Activated CD8-positive, alpha-beta memory T cell treated with anti-CD3 and anti-CD28 coated beads for 36 hours (primary cell): ENCODE results near the gene TH. TPM values are rescaled to one million over a fixed set of nuclear protein-coding genes. Genes with fewer than 3 reads are reported as not detected.
"Not testable (repeated sequence)": the region's sequence is repeated elsewhere in the genome, so short reads cannot be mapped to it uniquely, and the experiment has no call there.

Source experiments
- CTCF ChIA-PET: fragments of 350-600 bp; sonication (Branson Sonifier 250); formaldehyde crosslinking; loops from one replicate; lab custom pipeline; 2021; ENCODE audit warnings: antibody characterized with exemption; lab: Charles Lee
- POLR2A ChIA-PET: fragments of 350-600 bp; sonication (Branson Sonifier 250); formaldehyde crosslinking; loops from one replicate; lab custom pipeline; 2021; ENCODE audit warnings: antibody characterized with exemption; lab: Charles Lee
- total RNA-seq, 2 experiments: library from RNA; stranded (reverse); gene quantifications; one replicate each; pipeline ENCODE4 v1.2.3, GENCODE V29; 2021

The TH gene
- total RNA-seq, 2 experiments from 2014 or later: not detected

DNA sequence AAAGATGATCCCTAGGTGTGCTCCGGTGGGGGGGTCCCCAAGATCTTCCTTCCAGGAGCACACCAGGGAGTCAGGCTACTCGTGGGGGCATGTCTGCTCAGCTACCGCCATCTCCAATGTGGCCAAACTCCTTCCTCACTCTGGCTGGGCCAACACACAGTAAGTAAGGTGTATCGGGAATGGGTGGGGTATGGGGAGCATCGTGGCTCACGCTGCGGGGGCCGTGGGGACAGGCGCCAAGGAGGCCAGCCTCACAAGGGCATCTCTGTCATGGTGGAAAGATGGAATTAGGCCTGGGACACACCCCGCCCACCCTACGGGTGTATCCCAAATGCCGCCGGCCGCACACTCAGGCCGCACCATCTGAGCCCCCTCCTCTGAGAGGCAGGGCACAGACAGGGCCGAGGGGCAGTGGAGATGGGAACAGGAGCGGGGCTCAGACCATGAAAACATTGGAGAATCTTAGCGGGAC, 40.7 kb downstream of the TH start:
- CTCF ChIA-PET: interaction anchor here (0.6 kb wide), 1 partner anchor 190 kb away, joined by 3 read pairs; no protein-coding TSS in a partner anchor
- POLR2A ChIA-PET: no interaction called here

DNA sequence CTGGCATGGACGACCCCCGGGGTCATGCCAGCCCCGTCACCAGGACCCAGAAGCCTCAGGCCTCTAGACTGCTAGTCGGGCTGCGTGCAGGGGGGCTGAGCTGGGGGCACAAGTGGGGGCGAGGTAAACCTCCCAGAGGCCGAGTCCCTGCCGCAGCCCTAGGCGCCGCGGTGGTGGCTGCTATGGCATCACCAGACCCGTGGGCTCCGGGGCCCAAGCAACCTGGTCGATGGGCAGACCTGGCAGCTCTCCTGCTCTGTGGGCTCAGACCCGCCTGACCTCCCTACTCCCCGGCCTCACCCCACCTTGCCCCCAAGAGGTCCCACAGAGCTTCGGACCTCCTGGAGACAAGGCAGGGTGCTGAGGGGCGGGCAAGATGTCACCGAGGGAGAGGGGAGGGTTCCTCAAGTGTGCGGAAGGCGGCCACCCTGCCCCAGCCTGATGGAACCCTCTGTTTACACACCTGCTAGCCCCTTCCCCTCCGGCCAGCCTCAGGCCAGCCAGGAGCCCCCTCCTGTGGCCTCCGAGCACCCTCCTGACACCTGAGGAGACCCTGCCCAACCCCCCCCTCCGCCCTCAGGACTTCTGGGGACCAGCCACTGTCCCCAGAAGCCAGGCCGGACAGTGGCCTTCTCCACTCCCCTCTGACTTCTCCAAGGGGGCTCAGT, 41.8 kb downstream of the TH start:
- ChIA-PET CTCF (interaction anchor here (0.6 kb wide), 1 partner anchor 436 kb away, joined by 4 read pairs; no protein-coding TSS in a partner anchor), POLR2A (no interaction called here)

- CTCF ChIA-PET: no interaction called here
These were observed 42.3 kb downstream of the TH start for GRCh38 chr11:2129308-2129698.

GRCh38 chr11:2128511-2129307, 42.9 kb downstream of the TH start:
- POLR2A ChIA-PET: no interaction called here
- CTCF ChIA-PET: no interaction called here

More at GRCh38 chr11:2129308-2129698, 42.3 kb downstream of the TH start:
- POLR2A ChIA-PET: no interaction called here

- ChIA-PET POLR2A (no interaction called here), CTCF (no interaction called here)
These were observed 43.5 kb downstream of the TH start for GRCh38 chr11:2128130-2128510.

DNA sequence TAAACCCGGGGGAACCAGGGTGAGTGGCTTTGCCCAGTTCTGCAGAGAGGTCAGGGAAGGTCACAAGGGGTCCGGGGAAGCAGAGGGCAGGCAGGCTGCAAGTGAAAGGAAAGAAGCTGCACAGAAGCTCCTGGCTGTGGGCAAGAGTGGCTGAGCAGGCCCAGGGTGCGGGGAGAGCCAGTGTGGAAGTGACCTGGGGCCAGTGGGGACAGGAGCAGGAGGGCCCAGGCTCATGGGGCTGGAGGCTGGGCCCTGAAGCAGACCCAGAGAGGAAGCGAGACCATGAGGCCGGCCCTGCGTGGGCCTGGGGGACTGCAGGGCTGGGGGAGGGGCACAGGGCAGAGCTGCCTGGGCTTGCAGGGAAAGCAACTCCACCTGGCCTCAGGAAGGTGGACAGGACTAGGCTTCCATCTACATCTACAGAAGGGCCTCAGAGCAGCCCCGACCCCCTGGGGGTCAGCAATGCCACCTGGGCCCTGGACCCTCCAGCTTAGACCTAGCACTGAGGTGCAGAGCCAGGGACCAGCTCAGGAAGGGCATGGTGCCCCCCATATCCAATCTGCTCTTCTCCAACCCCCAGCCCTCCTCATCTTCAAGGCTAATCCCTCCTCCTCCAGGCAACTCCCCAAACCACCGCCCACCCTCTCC, 44.0 kb downstream of the TH start:
- ChIA-PET POLR2A (no interaction called here), CTCF (no interaction called here)

DNA sequence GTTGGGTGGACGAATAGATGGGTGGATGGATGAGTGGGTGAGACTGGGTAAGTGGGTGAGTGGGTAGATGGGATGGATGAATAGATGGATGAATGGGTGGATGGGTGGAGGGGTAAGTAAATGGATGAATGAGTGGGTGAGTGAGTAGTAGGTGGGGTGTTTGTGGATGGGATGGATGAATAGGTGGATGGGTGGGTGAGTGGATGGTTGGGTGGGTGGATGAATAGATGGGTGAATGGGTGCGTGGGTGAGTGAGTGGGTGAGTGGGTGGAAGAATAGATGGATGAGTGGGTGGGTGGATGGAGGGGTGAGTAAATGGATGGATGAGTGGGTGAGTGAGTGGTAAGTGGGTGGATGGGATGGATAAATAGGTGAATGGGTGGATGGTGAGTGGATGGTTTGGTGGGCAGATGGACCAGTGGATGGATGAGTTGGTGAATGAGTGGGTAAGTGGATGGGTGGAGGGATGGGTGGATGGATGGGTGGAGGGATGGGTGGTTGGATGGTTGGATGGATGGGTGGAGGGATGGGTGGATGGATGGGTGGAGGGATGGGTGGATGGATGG, 45.0 kb downstream of the TH start:
- ChIA-PET CTCF (no interaction called here), POLR2A (no interaction called here)

- POLR2A ChIA-PET: not testable (repeated sequence)
These were observed 46.7 kb downstream of the TH start for GRCh38 chr11:2124736-2125484.

GRCh38 chr11:2123628-2123960, 48.0 kb downstream of the TH start:
- ChIA-PET POLR2A (no interaction called here), CTCF (interaction anchor here (0.6 to 1.3 kb wide), 2 partner anchors 27 to 42 kb away, joined by 3 to 7 read pairs; no protein-coding TSS in a partner anchor)

More at GRCh38 chr11:2124736-2125484, 46.7 kb downstream of the TH start:
- CTCF ChIA-PET: interaction anchor here (1.3 kb wide), 1 partner anchor 25 kb away, joined by 3 read pairs; no protein-coding TSS in a partner anchor

GRCh38 chr11:2122907-2123627, 48.5 kb downstream of the TH start:
- ChIA-PET POLR2A (no interaction called here), CTCF (interaction anchor here (1.3 kb wide), 1 partner anchor 28 kb away, joined by 7 read pairs; no protein-coding TSS in a partner anchor)

DNA sequence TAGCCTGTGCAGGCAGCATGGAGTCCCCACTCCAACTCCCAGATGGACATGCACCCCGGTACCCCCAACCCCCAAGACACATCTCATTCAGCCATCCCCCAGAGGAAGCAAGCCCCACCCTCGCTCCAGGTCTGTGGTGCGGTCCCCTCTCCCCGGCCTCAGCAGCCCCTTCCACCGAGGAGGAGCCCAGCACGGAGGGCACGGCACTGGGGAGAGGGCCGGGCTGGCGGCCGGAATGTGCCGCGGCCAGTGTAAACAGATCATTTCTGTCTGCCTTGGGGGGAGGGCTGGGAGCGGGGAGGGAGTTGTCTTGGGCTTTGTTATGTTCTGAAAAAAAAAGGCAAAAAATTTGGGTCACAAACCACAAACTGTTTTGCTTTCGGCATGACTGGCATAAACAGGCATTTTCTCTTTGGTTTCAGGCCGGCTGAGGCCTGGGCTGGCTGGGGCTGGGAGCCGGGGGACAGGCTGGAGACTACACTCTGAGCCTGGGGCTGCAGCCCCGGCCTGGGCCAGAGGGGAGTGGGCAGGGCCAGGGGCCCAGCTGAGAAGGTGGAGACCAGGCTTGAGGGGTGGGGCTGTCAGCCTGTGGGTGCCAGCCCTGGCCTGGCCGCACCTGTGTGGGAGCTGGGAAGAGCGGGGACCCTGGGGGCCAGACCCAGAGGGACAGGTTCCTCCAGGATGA, 49.3 kb downstream of the TH start:
- CTCF ChIA-PET: interaction anchor here (1.3 kb wide), 1 partner anchor 29 kb away, joined by 7 read pairs; no protein-coding TSS in a partner anchor

GRCh38 chr11:2121227-2122130, 50.1 kb downstream of the TH start:
- ChIA-PET POLR2A (no interaction called here), CTCF (no interaction called here)

More for the DNA sequence above, 49.3 kb downstream of the TH start:
- POLR2A ChIA-PET: no interaction called here

- POLR2A ChIA-PET: no interaction called here
- CTCF ChIA-PET: no interaction called here
These were observed 51.1 kb downstream of the TH start for GRCh38 chr11:2120359-2121100.

GRCh38 chr11:2118677-2119076, 52.9 kb downstream of the TH start:
- ChIA-PET CTCF (no interaction called here), POLR2A (no interaction called here)

DNA sequence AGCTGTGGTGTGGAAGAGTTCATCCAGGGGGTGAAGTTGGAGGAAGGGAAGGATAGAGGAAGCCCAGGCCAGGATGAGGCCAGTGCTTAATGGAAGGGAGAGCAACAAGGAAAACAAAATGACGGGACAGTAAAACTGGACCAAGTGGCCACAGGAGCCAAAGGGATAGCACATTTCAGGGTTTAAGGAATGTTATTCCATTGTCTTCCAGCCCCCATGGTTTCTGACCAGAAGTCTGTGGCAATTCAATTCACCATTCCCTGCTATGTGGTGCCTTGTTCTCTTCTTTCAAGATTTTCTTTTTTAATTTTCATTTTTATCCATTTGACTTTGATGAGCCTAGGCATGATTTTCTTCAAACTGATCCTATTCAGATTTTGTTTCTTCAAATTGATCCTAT, 54.9 kb downstream of the TH start:
- ChIA-PET CTCF (interaction anchor here (2.7 kb wide), 1 partner anchor 34 kb away, joined by 10 read pairs; no protein-coding TSS in a partner anchor), POLR2A (no interaction called here)

DNA sequence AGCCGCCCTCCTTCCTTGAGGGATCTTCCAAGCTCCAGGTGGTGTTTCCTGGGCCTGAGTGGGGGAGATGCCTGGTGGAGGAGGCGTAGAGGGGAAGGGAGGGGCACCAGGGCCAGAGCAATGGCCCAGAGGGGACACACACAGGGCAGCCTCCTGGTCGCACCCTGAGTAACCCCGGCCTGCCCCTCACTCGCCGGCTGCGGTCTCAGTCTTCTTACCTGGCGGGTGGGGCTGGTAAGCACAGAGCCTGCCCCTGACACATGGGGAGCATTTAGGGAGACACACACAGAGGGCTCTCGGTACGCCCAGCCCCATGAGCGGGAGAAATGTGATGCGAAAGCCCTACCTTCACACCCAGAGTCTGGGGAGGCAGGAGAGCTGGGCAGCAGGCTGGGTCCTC, 56.3 kb downstream of the TH start:
- CTCF ChIA-PET: interaction anchor here (2.7 kb wide), 1 partner anchor 36 kb away, joined by 10 read pairs; no protein-coding TSS in a partner anchor

More for the DNA sequence above, 56.3 kb downstream of the TH start:
- POLR2A ChIA-PET: no interaction called here
